ENCODE measurements around the gene CUTC.

The CUTC gene

GRCh38 chr10:99760321-99760720, 28.3 kb downstream of the CUTC start:
- TF ChIP-seq FOXP2 (optimal IDR thresholded peaks at IDR 0.05; ENCODE audit: borderline replicate concordance, extremely low read depth, extremely low read length, insufficient read depth), result no peak
- no peak for TF ChIP-seq SIN3A (IDR thresholded peaks at IDR 0.05; ENCODE audit: borderline replicate concordance, insufficient read depth, low read length)
- TF ChIP-seq TAF1 (IDR thresholded peaks at IDR 0.05; ENCODE audit: borderline replicate concordance, insufficient read depth, low read length), result no peak
- no peak for TF ChIP-seq POLR2AphosphoS5 (IDR thresholded peaks at IDR 0.05; ENCODE audit: low read depth, low read length)
- TF ChIP-seq, protein P1, sequence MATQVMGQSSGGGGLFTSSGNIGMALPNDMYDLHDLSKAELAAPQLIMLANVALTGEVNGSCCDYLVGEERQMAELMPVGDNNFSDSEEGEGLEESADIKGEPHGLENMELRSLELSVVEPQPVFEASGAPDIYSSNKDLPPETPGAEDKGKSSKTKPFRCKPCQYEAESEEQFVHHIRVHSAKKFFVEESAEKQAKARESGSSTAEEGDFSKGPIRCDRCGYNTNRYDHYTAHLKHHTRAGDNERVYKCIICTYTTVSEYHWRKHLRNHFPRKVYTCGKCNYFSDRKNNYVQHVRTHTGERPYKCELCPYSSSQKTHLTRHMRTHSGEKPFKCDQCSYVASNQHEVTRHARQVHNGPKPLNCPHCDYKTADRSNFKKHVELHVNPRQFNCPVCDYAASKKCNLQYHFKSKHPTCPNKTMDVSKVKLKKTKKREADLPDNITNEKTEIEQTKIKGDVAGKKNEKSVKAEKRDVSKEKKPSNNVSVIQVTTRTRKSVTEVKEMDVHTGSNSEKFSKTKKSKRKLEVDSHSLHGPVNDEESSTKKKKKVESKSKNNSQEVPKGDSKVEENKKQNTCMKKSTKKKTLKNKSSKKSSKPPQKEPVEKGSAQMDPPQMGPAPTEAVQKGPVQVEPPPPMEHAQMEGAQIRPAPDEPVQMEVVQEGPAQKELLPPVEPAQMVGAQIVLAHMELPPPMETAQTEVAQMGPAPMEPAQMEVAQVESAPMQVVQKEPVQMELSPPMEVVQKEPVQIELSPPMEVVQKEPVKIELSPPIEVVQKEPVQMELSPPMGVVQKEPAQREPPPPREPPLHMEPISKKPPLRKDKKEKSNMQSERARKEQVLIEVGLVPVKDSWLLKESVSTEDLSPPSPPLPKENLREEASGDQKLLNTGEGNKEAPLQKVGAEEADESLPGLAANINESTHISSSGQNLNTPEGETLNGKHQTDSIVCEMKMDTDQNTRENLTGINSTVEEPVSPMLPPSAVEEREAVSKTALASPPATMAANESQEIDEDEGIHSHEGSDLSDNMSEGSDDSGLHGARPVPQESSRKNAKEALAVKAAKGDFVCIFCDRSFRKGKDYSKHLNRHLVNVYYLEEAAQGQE (IDR thresholded peaks at IDR 0.05; ENCODE audit: insufficient read depth in 1 of 2, low read depth in 2 of 2, low read length in 2 of 2), result no peak

DNA sequence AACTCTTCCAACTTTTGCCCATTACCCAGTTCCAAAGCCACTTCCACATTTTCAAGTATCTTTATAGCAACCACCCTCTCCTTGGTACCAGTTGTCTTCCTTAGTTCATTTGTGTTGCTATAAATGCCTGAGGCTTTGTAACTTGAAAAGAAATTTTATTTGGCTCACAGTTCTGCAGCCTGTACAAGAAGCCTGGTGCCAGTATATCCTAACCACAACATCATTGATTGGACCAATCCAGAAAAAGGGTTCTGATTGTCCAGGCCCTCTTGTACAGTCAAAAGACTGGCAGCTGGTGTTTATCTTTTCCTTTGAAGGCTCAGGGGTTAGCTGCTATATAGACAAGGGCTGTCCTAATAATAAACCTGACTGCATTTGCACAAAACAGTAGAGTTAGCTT, 29.3 kb downstream of the CUTC start:
- TF ChIP-seq, protein P1 (IDR thresholded peaks at IDR 0.05; ENCODE audit: insufficient read depth in 1 of 2, low read depth in 2 of 2, low read length in 2 of 2), result no peak
- TF ChIP-seq POLR2AphosphoS5 (IDR thresholded peaks at IDR 0.05; ENCODE audit: low read depth, low read length) (no peak), SIN3A (IDR thresholded peaks at IDR 0.05; ENCODE audit: borderline replicate concordance, insufficient read depth, low read length) (no peak), TAF1 (IDR thresholded peaks at IDR 0.05; ENCODE audit: borderline replicate concordance, insufficient read depth, low read length) (no peak), FOXP2 (optimal IDR thresholded peaks at IDR 0.05; ENCODE audit: borderline replicate concordance, extremely low read depth, extremely low read length, insufficient read depth) (no peak)

DNA sequence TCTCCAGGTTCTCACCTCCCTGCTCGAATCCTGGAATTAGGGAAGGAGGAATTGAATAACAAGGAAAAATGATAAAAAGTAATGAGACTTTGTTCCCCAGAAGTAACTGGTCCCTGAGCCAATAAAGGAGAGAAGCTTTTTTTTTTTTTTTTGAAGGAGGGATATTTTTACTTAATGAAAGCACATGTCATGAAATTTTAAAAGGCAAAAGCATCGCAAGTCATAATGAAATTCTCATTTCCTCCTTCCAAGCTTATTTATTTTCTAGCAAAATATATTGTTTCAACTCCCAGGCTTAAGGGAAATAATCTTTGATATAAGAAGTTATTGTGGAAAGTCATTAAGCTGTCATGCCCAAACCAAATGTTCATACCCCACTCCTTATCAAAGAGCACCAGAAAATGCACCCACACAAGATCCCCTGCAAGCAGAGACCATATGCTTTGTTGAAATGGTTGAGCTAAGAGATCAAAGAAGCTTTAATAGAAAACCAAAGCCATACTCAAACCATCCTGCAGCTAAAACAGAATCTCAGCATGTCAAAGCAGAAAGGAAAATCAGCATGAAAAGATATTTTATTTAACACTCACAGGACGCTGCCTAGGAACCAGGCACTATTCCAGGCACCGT, 33.8 kb downstream of the CUTC start:
- TF ChIP-seq FOXP2 (optimal IDR thresholded peaks at IDR 0.05; ENCODE audit: borderline replicate concordance, extremely low read depth, extremely low read length, insufficient read depth) (no peak), SIN3A (IDR thresholded peaks at IDR 0.05; ENCODE audit: borderline replicate concordance, insufficient read depth, low read length) (no peak), TAF1 (IDR thresholded peaks at IDR 0.05; ENCODE audit: borderline replicate concordance, insufficient read depth, low read length) (no peak), POLR2AphosphoS5 (IDR thresholded peaks at IDR 0.05; ENCODE audit: low read depth, low read length) (no peak)
- TF ChIP-seq, protein P1 (IDR thresholded peaks at IDR 0.05; ENCODE audit: insufficient read depth in 1 of 2, low read depth in 2 of 2, low read length in 2 of 2), result no peak

DNA sequence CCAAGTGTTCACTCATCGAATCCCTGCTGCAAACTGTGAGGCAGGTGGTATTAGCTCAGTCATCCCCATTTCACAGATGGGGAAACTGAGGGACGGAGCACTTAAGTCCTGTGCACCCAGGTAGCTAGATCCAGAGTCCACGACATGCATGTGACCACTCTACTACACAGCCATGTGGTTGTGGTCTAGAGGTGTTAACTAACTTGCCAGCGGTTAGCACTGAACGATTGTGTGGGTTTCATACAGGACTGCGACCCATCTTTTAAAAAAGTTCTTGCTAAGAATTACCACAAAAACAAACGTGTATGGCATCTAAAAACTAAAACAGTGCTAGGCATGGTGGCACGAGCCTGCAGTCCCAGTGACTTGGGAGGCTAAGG, 34.3 kb downstream of the CUTC start:
- TF ChIP-seq SIN3A (IDR thresholded peaks at IDR 0.05; ENCODE audit: borderline replicate concordance, insufficient read depth, low read length), result no peak
- TF ChIP-seq FOXP2 (optimal IDR thresholded peaks at IDR 0.05; ENCODE audit: borderline replicate concordance, extremely low read depth, extremely low read length, insufficient read depth), result no peak
- TF ChIP-seq POLR2AphosphoS5 (IDR thresholded peaks at IDR 0.05; ENCODE audit: low read depth, low read length), result no peak
- TF ChIP-seq, protein P1 (IDR thresholded peaks at IDR 0.05; ENCODE audit: insufficient read depth in 1 of 2, low read depth in 2 of 2, low read length in 2 of 2), result no peak
- TF ChIP-seq TAF1 (IDR thresholded peaks at IDR 0.05; ENCODE audit: borderline replicate concordance, insufficient read depth, low read length), result no peak

Measured in PFSK-1 (cell line).